ENCODE results near the gene PLPP7. TPM values are rescaled to one million over a fixed set of nuclear protein-coding genes. Genes with fewer than 3 reads are reported as not detected.

Gene PLPP7
- polyA plus RNA-seq, 1 donor (not counting 4 experiments of a cell fraction or from before 2014, with no cell fraction given) = not detected

GRCh38 chr9:131290036-131290766 lies 678 bp downstream of the PLPP7 start:
- no peak for FAIRE-seq
- Histone ChIP-seq H3K27me3 (ENCODE audit: control insufficient read depth, extremely low read depth, insufficient read depth, low read length) (no peaks in the 10 kb centered on the region), H3K9me3 (ENCODE audit: control insufficient read depth, low read depth, low read length) (no peaks in the 10 kb centered on the region), H3K79me2 (ENCODE audit: control insufficient read depth, insufficient read depth, low read length) (no peaks in the 10 kb centered on the region), H2AFZ (ENCODE audit: control insufficient read depth, low read length) (no peak overlapping the region), H3K9ac (ENCODE audit: control insufficient read depth, extremely low read depth, insufficient read depth, low read length) (no peak overlapping the region), H3K9me1 (ENCODE audit: control insufficient read depth, extremely low read depth, insufficient read depth, low read length) (no peaks in the 10 kb centered on the region), H3K27ac (ENCODE audit: control insufficient read depth, insufficient read depth, low read length) (no peak overlapping the region), H4K20me1 (ENCODE audit: control insufficient read depth, extremely low read depth, insufficient read depth, low read length) (no peaks in the 10 kb centered on the region), H3K4me1 (ENCODE audit: control insufficient read depth, extremely low read depth, insufficient read depth, low read length) (no peaks in the 10 kb centered on the region), H3K36me3 (ENCODE audit: control insufficient read depth in 2 of 2, extremely low read depth in 1 of 2, insufficient read depth in 2 of 2, low read length in 2 of 2) (no peaks in the 10 kb centered on the region), H3K4me3 (ENCODE audit: control insufficient read depth in 2 of 3, extremely low read depth in 1 of 3, insufficient read depth in 2 of 3, low read depth in 1 of 3, low read length in 3 of 3) (no peak overlapping the region), H3K4me2 (ENCODE audit: control insufficient read depth, extremely low read depth, insufficient read depth, low read depth, low read length) (no peak overlapping the region)
- dilution Hi-C loops (cut with MboI; ENCODE audit: extremely low pct_ligation_motif_present, low sequenced_read_pairs) = no loop called here
- DNase-seq (ENCODE audit: low read depth, low spot score) = no peak
- TF ChIP-seq EZH2 (IDR thresholded peaks at IDR 0.05; ENCODE audit: low read length) (no peak), CTCF (optimal IDR thresholded peaks at IDR 0.05 in 1 of 3, IDR thresholded peaks at IDR 0.05 in 1 of 3, conservative IDR thresholded peaks at IDR 0.05 in 1 of 3; ENCODE audit: extremely low read depth in 1 of 3, insufficient read depth in 2 of 3, low read length in 3 of 3) (no peak)

- FAIRE-seq = no peak
- DNase-seq (ENCODE audit: low read depth, low spot score) = no peak
- no peaks in the 10 kb centered on the region for H3K9me3 ChIP-seq (ENCODE audit: control insufficient read depth, low read depth, low read length)
- H3K4me2 ChIP-seq (ENCODE audit: control insufficient read depth, extremely low read depth, insufficient read depth, low read depth, low read length) = no peak overlapping the region
- H3K9me1 ChIP-seq (ENCODE audit: control insufficient read depth, extremely low read depth, insufficient read depth, low read length) = no peaks in the 10 kb centered on the region
- no peaks in the 10 kb centered on the region for H3K36me3 ChIP-seq (ENCODE audit: control insufficient read depth in 2 of 2, extremely low read depth in 1 of 2, insufficient read depth in 2 of 2, low read length in 2 of 2)
- H3K9ac ChIP-seq (ENCODE audit: control insufficient read depth, extremely low read depth, insufficient read depth, low read length) = no peak overlapping the region
- no peak for TF ChIP-seq CTCF (optimal IDR thresholded peaks at IDR 0.05 in 1 of 3, IDR thresholded peaks at IDR 0.05 in 1 of 3, conservative IDR thresholded peaks at IDR 0.05 in 1 of 3; ENCODE audit: extremely low read depth in 1 of 3, insufficient read depth in 2 of 3, low read length in 3 of 3)
- H3K27ac ChIP-seq (ENCODE audit: control insufficient read depth, insufficient read depth, low read length) = no peak overlapping the region
- no peaks in the 10 kb centered on the region for H3K27me3 ChIP-seq (ENCODE audit: control insufficient read depth, extremely low read depth, insufficient read depth, low read length)
- dilution Hi-C loops (cut with MboI; ENCODE audit: extremely low pct_ligation_motif_present, low sequenced_read_pairs) = no loop called here
- H2AFZ ChIP-seq (ENCODE audit: control insufficient read depth, low read length) = no peak overlapping the region
- H3K4me1 ChIP-seq (ENCODE audit: control insufficient read depth, extremely low read depth, insufficient read depth, low read length) = no peaks in the 10 kb centered on the region
- H4K20me1 ChIP-seq (ENCODE audit: control insufficient read depth, extremely low read depth, insufficient read depth, low read length) = no peaks in the 10 kb centered on the region
- no peak overlapping the region for H3K4me3 ChIP-seq (ENCODE audit: control insufficient read depth in 2 of 3, extremely low read depth in 1 of 3, insufficient read depth in 2 of 3, low read depth in 1 of 3, low read length in 3 of 3)
- no peaks in the 10 kb centered on the region for H3K79me2 ChIP-seq (ENCODE audit: control insufficient read depth, insufficient read depth, low read length)
Observed at GRCh38 chr9:131290767-131291370, 1.3 kb downstream of the PLPP7 start.

Data from keratinocyte (primary cell).